Renal pelvis (tissue), 4 donors: Measurements from ENCODE around the gene PAEP. TPM values are rescaled to one million over a fixed set of nuclear protein-coding genes. Genes with fewer than 3 reads are reported as not detected.
"Not testable (repeated sequence)": the region's sequence is repeated elsewhere in the genome, so short reads cannot be mapped to it uniquely, and the experiment has no call there.

ENCODE experiments used
- DNase-seq: peaks from one replicate; pipeline ENCODE4 v3.0.0-alpha.2; 2013
- polyA plus RNA-seq, 3 donors: library from polyadenylated mRNA; unstranded; fragments of 120-200 nt; gene quantifications; one replicate each; pipeline ENCODE4 v1.2.1, GENCODE V29; 2013; ENCODE audit not compliant: insufficient read length in 3 of 3

Gene PAEP
- polyA plus RNA-seq, 3 donors: 0.20 to 0.38 TPM; not detected in 1

GRCh38 chr9:135525241-135526088 lies 36.1 kb upstream of the PAEP start:
- no peak for DNase-seq

- no peak for DNase-seq
These were observed 35.3 kb upstream of the PAEP start for GRCh38 chr9:135526089-135526729.

- DNase-seq: no peak
These were observed 34.6 kb upstream of the PAEP start for GRCh38 chr9:135526730-135527571.

GRCh38 chr9:135528842-135529435 lies 32.6 kb upstream of the PAEP start:
- DNase-seq: not testable (repeated sequence)

- no peak for DNase-seq
These were observed 31.4 kb upstream of the PAEP start for GRCh38 chr9:135530146-135530545.

GRCh38 chr9:135531096-135531495 lies 30.5 kb upstream of the PAEP start:
- DNase-seq: no peak

GRCh38 chr9:135533113-135533512 lies 28.4 kb upstream of the PAEP start:
- no peak for DNase-seq

GRCh38 chr9:135533674-135534073 lies 27.9 kb upstream of the PAEP start:
- no peak for DNase-seq

- not testable (repeated sequence) for DNase-seq
These were observed 27.3 kb upstream of the PAEP start for GRCh38 chr9:135534192-135534711.

GRCh38 chr9:135534826-135535225 lies 26.7 kb upstream of the PAEP start:
- DNase-seq: not testable (repeated sequence)

GRCh38 chr9:135535631-135536030 lies 25.9 kb upstream of the PAEP start:
- not testable (repeated sequence) for DNase-seq

GRCh38 chr9:135536216-135536615 lies 25.3 kb upstream of the PAEP start:
- no peak for DNase-seq

- DNase-seq: not testable (repeated sequence)
These were observed 18.2 kb upstream of the PAEP start for GRCh38 chr9:135543262-135543894.

- no peak for DNase-seq
These were observed 16.4 kb upstream of the PAEP start for GRCh38 chr9:135544981-135545635.

GRCh38 chr9:135545646-135546176 lies 15.8 kb upstream of the PAEP start, which contains the start of gene OBP2A:
TSS of gene OBP2A (plus strand) at chr9:135546126. CDS start at chr9:135546181, 55 bp downstream.
- DNase-seq: not testable (repeated sequence)

GRCh38 chr9:135546792-135547617 lies 14.6 kb upstream of the PAEP start:
- not testable (repeated sequence) for DNase-seq

- DNase-seq: no peak
These were observed 13.5 kb upstream of the PAEP start for GRCh38 chr9:135547756-135548736.
